GM12873 (cell line): Measurements from ENCODE around the gene AHRR.

Experiments
- TF ChIP-seq, protein P1 (sequence below): IDR thresholded peaks from 2 replicates; pipeline ENCODE4 v1.5.1; 2012; ENCODE audit warnings: low read depth, mild to moderate bottlenecking, moderate library complexity, low read length, control low read depth; ENCODE audit not compliant: insufficient read depth; ENCODE audit errors: missing control alignments

AHRR gene

DNA sequence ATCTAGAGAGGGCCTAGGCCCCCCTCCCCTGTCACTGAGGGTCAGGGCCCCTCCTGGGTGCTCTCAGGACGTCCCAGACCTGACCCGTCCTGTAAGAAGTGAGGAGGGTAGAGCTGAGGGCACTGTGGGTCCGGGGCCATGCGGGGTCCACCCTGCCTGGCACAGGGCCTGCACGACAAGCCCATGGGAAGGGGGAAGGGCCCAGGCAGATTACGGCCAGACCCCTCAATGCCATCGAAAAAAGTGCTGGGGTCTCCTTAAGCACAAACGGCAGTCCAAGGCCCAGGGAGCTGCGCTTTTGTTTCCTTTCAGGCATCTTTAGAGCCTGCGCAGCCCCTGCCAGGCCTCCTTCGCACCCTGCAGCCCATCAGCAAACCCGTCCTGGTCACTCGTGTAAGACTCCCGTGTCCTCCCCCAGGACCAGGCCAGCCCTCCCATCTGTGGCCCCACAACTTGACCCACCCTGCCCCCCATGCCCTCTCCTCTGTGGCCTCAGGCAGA lies 117.0 kb downstream of the AHRR start:
- TF ChIP-seq, protein P1, sequence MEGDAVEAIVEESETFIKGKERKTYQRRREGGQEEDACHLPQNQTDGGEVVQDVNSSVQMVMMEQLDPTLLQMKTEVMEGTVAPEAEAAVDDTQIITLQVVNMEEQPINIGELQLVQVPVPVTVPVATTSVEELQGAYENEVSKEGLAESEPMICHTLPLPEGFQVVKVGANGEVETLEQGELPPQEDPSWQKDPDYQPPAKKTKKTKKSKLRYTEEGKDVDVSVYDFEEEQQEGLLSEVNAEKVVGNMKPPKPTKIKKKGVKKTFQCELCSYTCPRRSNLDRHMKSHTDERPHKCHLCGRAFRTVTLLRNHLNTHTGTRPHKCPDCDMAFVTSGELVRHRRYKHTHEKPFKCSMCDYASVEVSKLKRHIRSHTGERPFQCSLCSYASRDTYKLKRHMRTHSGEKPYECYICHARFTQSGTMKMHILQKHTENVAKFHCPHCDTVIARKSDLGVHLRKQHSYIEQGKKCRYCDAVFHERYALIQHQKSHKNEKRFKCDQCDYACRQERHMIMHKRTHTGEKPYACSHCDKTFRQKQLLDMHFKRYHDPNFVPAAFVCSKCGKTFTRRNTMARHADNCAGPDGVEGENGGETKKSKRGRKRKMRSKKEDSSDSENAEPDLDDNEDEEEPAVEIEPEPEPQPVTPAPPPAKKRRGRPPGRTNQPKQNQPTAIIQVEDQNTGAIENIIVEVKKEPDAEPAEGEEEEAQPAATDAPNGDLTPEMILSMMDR, result no peak

DNA sequence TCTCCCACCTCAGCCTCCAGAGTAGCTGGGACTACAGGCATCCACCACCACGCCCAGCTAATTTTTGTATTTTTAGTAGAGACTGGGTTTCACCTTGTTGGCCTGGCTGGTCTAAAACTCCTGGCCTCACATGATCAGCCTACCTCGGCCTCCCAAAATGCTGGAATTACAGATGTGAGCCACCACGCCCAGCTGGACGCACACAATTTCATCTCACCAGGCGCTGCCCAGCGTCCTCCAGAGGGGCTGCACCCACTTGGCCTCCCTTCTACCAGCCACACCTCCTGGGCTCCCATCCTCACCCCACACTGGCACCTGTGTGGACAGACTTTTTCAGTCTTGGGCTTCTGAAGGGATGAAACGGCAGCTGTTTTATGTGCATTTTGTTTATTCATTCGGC lies 117.7 kb downstream of the AHRR start:
- TF ChIP-seq, protein P1, result no peak

DNA sequence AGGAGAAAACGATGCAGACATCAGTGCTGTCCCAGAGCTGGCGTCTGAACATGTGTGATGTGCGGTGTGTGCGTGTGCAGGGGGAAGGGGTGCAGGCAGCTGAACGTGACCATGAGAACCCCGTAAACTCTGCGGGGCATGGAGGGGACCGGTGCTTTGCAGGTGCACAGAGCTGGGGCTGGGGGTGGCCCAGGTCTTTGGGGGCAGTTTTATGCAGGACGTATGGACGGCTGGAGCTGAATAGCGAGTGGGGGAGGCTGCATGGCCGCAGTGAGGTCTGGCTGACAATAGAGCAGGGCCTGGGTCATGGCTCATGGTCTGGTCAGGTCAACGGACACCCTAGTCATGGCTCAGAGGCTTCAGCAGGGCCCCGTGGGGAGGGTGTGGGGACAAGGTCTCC lies 118.1 kb downstream of the AHRR start:
- TF ChIP-seq, protein P1, result no peak

DNA sequence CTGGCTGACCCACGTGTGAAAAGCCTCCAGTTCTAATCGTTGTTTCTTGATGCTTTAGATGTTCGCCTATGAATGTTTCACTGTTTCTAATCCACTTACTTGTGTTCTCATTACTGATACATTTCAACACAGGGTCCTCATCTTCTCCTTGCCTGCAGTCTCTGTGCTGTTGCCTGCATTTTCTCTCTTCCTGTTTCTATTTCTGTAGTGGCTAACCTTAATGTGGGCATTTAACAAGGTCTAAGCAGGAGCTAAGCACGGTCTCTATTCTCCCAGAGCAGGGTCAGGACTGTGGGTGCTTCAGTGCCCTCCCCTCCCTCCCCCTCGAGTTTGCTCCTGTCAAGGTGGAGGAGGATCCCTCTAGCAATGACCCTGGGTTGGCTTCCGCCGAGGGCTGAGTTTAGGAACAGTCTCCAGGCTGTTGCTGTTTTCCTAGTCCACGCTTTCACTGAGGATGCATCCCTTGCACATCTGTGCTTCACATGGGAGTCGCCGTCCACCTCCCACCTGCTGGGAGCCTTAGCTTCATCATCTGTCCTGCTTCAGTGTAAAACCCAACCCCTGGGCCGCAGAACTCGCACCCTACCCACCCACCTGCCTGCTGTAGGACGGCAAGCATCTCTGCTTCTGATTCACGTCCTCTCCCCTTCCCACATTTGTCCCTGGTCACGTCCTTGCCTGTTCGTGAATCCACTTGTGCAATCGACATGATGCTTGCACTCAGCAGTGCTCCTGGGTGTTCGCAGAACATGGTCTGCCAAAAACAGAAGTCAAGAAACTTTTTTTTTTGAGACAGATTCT lies 119.1 kb downstream of the AHRR start:
- TF ChIP-seq, protein P1, result no peak

DNA sequence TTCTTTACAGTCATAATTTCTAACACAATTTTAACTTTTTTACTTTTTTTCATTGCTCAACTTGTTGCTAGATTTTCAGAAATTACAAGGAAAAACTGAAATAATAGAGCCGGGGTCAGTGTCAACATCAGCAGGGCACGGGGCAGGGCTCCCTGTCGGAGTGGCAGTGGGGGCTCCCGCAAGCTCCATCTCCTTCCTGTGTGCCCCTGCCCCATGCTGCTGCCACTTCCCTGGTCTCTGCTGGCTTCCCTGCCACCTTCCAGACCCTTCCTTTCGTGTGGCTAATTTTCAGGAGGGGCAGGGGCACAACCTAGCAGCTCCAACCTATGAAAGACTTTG lies 120.5 kb downstream of the AHRR start:
- TF ChIP-seq, protein P1, result no peak

DNA sequence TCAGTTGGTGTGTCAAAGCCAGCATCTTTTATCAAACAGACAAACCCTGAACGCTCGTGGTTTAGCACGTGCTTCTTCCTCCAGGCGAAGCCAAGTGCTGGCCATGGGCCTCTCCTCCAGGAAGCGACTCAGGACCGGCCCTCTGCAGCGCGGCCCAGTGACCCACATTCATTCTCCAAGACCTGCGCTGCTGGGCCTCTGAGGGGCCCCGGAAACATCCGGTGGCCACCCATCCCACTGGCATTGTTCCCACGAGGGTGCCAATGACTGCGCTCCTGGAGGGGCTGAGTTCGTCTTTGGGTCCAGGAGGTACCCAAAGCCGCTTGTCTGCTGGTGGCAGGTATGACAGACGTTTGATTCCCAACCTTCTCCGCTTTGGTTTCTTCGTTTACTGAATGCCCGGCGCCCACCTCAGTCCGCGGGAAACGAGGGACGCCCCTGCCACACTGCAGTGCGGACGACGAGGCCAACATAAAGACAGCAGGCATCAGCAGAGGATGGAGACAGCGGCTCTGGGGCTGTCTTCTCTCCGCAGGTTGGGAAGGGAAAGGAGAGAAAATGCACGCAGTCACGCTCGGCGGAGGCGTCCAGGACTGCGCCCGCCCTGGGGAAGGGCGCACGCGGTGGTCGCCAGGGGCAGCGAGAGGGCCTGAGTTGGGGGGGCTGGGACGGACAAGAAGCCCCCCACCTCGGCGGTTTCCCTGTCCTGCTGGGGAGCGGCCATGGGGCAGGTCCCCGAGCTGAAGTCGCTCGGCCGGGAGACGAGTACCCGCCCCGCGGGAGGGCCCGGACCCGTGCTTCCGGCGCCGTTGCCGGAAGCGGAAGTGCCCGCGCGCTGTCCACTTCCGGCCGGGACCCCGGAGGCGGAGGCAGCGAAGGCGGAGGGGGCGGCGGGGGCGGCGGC lies 121.1 kb downstream of the AHRR start, which contains the start of gene EXOC3:
TSS of gene EXOC3 (plus strand) at position 842 of the 904 bp plus-strand sequence. CDS start 3,030 bp downstream, outside the sequence.
- TF ChIP-seq, protein P1, result no peak
